ENCODE results near the gene RBM11.

DNA sequence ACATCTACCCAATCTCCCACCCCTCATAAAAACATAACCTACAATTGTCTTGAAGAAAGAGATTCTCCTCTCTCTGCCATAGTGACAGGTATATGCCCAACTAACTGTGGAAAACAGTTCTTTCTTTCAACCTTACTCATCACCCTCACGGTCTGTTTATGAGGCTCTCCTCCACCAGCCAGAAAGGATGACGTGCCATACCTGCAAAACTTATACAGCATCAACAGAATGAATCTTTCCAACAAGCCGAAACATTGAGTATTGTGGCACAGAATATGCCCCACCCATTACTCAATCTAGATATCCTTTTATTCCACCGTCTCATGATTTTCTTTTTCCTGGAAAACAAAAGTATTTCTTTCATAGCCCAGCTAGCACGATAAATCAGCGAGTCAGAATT, 55.7 kb downstream of the RBM11 start:
- TF ChIP-seq, protein P1, sequence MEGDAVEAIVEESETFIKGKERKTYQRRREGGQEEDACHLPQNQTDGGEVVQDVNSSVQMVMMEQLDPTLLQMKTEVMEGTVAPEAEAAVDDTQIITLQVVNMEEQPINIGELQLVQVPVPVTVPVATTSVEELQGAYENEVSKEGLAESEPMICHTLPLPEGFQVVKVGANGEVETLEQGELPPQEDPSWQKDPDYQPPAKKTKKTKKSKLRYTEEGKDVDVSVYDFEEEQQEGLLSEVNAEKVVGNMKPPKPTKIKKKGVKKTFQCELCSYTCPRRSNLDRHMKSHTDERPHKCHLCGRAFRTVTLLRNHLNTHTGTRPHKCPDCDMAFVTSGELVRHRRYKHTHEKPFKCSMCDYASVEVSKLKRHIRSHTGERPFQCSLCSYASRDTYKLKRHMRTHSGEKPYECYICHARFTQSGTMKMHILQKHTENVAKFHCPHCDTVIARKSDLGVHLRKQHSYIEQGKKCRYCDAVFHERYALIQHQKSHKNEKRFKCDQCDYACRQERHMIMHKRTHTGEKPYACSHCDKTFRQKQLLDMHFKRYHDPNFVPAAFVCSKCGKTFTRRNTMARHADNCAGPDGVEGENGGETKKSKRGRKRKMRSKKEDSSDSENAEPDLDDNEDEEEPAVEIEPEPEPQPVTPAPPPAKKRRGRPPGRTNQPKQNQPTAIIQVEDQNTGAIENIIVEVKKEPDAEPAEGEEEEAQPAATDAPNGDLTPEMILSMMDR (optimal IDR thresholded peaks at IDR 0.05 in 1 of 3, IDR thresholded peaks at IDR 0.05 in 1 of 3, conservative IDR thresholded peaks at IDR 0.05 in 1 of 3; ENCODE audit: extremely low read depth in 1 of 3, insufficient read depth in 2 of 3, low read length in 3 of 3): no peak
- TF ChIP-seq EZH2 (IDR thresholded peaks at IDR 0.05; ENCODE audit: low read length): no peak

Measured in keratinocyte (primary cell).